ENCODE results near the gene KL.

The KL gene

DNA sequence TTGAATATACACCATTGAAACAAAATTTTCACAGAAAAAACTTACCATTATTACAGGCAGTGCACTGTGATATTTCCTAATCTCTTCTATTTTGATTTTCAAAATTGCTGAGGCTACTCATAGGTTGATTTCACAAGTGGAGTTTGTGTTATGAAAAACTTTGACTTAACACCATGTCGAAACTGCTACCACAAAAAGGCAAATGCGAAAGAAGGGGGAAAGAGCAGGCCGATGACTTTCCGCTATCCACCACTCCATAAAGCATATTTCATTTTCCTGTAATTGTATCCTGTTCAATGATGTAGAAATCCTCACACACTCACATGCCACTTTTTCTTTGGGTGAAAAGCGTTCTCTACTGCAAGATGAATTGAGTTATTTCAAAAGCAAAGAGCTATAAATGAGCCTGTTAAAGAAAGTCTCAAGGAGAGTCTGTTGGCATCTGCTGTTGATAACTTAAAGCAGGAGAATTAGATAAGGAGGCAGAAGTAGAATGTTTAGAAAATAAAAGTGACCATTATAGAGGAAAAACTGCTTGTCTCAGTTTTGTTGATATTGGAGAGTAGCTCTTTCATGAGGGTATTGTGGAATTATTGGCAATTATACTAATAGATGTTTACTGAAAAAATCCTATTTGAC is 18.8 kb downstream of the KL start:
- DNase-seq (ENCODE audit: low spot score): no peak

DNA sequence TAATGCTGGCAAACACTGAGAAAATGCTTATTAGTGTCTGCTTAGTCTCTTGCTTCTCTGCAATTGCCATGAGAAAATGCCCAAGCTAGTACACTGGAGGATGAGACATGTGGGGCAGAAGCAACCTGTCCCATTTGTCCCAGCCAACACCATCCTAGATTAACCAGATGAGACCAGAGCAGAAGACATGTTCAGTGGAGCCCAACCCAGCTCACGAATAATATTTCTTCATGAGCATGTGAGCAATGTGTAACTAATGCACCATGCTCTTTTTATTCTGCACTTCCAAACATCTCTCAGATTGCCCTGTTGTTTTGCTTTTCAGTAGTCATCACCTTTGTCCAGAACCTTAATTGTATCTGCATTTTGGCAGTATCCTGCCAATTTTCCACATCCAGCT is 21.4 kb downstream of the KL start:
- no peak for DNase-seq (ENCODE audit: low spot score)

GRCh38 chr13:33040090-33040489 is 23.9 kb downstream of the KL start:
- no peak for DNase-seq (ENCODE audit: low spot score)

DNA sequence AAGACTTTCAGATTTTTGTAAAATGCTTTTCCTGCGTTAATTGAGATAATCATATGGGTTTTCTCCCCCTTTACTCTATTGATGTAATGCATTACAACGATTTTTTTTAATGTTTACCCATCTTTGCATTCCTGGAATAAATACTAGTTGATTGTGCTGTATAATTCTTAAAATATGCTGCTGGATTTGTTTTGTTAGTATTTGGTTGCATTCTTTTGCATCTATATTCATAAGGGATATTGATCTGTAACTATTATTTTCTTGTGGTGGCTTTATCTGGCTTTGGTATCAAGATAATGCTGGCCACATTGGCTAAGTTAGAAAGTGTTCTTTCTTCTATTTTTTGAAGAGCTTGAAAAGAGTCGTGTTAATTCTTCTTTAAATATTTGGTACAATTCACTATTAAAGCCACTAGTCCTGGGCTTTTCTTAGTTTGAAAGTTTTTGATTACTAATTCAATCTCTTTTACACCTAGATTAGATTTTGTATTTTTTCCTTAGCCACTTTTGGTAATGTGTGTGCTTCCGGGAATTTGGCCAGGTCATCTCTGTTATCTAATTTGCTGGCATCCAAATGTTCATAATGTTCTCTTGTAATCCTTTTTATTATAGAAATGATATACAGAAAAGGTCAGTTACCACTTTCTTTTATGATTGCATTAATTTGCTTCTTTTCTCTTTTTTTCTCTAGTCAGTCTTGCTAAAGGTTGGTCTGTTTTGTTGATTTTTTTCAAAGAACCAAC is 29.8 kb downstream of the KL start:
- DNase-seq (ENCODE audit: low spot score): no peak

DNA sequence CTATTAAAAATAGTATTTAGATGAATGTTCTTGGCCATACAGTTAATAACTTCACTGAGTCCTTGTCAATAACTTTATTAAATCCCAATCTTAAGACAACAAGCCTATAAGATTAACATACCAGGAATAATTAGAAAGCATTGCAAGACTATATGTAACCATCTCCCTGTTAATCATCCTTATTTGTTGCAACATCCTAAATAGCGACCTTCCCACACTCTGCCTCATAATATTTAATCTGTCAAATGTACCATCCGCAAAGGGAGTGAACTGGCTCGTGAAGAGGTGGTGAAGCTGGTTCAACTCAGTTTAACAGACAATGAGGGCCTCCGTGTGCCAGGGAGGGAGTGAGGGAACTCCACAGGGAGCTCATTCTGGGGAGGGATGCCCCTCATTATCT is 33.9 kb downstream of the KL start:
- DNase-seq (ENCODE audit: low spot score): no peak

DNA sequence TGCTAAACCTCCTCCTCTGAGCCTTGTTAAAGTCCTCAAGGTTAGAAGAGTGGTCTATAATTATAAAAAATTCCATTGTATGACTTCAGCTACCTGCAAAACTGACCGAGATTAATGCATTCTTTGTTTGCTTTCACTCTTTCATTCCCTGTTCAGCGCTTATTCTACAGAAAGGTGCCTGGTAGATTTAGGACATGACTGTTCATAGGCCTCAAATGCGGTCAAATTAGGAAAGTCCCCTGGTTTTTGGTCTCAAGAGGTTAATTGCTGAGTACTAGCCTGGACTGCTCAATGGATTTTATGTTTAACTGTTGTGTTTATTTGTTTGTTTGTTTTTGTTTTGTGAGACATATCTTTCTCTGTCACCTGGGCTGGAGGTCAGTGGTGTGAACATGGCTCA is 35.4 kb downstream of the KL start:
- DNase-seq (ENCODE audit: low spot score): no peak

GRCh38 chr13:33052506-33053280 is 36.5 kb downstream of the KL start:
- DNase-seq (ENCODE audit: low spot score): no peak

DNA sequence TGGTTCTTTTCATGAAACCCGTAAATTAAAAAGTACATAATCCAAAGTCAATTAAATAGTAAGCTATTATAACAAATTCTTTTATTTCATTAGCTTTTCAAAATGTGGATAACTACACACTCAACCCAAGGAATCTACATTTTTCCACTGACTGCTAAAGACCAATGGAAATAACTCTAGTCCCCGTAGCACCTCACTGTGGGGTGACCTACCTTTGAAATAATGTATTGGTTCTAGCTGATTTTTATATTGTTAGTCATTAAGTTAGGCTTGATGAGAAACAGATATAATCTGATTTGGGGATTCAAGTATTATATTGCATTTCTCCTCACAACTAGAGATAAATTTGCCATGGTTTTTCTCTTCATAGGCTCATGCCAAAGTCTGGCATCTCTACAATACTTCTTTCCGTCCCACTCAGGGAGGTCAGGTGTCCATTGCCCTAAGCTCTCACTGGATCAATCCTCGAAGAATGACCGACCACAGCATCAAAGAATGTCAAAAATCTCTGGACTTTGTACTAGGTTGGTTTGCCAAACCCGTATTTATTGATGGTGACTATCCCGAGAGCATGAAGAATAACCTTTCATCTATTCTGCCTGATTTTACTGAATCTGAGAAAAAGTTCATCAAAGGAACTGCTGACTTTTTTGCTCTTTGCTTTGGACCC is 37.3 kb downstream of the KL start:
- no peak for DNase-seq (ENCODE audit: low spot score)

DNA sequence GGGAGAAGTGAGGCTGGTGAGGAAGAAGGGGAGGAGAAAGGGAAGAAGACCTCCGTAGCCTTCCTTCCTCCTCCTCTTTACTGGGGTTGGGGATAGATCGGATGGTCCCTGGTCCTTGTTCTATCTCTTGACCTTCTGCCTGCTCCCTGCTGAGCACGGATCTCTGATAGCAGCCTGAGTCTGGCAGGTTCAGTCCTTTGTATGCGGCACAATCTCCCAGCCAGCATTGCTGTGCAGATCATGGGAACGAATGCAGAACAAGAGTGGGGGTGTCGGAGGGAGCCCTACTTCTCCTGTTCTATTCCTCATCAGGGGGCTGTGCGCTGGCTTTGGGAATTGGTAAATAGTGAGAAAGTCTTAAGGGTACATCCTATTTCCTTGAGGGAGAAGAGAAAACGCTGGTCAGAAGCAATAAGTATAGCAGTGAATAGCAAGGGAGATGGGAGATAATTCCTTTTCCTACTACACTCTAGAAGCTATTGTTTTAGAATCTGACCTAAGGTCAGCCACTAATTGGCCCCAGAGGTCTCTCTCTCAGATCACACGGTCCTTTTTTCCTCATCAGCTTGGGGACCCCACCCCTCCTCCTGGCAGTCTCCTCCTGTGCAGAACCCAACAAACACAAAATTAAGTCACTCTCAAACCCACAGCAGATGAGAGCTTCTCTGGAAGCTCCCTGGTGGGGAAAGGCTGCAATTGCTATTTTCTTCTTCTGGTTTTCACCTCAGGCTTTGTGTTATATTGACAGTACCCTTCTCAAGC is 41.0 kb downstream of the KL start:
- peak; percentile 23 for DNase-seq (ENCODE audit: low spot score)

DNA sequence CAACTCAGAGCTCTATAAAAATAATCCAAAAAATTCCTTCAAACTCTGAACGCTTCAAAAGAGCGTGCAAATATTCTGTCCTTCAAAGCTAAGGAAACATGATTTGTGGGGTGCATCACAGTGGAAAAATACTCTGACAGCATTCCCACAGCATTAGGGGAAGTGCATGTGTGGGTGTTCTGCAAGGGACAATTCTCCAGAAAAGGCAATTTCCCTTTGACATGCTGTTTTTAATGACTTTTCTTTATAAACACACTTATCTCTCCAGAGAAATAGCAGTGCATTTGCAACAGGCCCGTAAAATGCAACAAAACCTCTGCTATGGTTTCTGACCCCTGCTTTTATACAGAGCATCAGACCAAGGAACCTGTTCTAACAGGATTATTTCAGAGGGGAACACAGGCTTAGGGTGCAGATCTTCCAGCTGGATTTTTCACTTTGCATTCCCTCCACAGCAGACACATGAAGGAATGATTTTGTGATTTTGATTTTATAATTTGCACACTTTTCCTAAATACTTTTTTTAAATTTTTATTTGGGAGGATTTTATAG is 42.6 kb downstream of the KL start:
- DNase-seq (ENCODE audit: low spot score): no peak

- DNase-seq (ENCODE audit: low spot score): no peak
Observed at GRCh38 chr13:33060815-33061214, 44.6 kb downstream of the KL start.

- DNase-seq (ENCODE audit: low spot score): no peak
Observed at GRCh38 chr13:33066329-33066728, 50.1 kb downstream of the KL start.

GRCh38 chr13:33069365-33069764 is 53.1 kb downstream of the KL start:
- no peak for DNase-seq (ENCODE audit: low spot score)

GRCh38 chr13:33070713-33071112 is 54.5 kb downstream of the KL start:
- no peak for DNase-seq (ENCODE audit: low spot score)

DNA sequence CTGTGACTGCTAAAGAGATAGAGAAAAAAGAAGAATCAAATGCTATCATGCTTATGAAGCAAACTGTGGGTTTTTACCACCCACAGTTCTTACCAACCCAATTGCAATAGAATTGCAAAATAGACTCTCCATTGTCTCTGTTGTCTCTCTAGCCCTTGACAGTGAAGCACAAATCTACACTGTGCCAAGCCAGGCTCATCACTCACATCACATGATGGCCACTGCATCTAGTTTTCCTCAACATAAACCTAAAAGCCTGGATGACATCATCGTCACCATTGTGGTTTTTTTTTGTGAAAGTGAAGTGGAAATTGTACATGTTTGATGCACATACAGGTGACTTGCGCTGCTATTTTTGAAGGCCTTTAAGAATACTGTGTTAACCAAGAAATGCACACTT is 56.1 kb downstream of the KL start:
- DNase-seq (ENCODE audit: low spot score): no peak

GRCh38 chr13:33072759-33073158 is 56.5 kb downstream of the KL start:
- DNase-seq (ENCODE audit: low spot score): no peak

DNA sequence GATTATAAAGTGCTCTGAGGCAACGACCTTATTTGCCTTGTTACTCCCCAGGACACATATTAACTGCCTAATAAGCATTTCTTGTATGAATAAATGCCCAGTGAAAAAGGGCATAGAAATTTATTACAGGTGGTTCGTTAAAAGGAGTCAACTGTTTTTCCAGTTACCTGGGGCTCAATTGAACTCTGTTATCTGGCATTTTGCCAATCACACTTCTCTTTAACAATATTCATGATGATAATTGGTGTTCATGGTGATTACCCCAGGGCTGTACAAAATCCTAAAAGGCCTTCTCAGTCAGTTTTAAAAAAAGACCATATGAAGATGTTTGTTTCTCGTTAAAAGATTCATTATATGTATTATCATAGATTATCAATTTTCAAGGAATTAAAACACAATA is 57.1 kb downstream of the KL start:
- DNase-seq (ENCODE audit: low spot score): no peak

DNA sequence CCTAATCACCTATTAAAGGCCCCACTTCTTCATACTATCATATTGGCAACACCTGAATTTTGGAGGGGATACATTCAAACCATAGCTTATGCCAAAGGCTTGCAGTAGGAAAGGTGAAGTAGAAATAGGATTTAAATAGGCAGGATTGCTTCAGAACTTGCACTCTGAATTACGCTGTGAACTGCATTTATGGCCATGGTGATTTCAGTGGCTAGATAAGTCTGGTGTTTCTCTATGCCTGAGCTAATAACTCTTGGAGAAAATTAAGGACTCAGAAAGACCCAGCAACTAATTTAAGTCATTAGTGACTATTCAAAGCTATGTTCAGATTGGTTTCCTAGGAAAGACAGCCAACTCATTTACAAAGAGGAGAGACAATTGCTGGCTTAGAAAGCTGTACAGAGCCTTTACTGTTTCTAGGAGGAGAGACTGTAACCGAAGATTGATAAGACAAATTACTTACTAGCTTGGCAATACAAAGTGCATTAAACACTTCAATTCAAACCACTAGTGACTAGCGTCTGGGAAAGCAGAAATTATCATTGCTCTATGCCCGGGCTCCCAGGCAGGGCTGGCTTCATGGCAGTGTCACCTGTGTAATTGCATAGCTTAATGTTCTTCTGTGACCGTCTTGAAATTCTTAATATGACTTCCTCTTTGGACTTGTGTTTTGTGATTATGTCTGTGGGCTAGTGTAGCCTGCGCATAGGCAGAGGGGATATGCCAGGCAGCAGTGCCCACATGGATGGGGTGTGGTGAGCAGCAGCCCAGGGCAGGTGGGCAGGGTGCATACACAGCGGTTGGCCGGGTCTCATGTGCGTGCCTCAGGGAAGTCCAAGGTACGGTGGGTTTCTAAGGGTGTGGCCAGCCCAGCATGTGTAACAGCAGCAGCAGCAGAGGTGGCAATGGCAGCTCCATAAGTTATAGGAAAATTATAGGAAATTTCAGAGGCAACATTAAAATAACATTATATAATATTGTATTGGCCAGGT is 60.1 kb downstream of the KL start:
- no peak for DNase-seq (ENCODE audit: low spot score)

DNA sequence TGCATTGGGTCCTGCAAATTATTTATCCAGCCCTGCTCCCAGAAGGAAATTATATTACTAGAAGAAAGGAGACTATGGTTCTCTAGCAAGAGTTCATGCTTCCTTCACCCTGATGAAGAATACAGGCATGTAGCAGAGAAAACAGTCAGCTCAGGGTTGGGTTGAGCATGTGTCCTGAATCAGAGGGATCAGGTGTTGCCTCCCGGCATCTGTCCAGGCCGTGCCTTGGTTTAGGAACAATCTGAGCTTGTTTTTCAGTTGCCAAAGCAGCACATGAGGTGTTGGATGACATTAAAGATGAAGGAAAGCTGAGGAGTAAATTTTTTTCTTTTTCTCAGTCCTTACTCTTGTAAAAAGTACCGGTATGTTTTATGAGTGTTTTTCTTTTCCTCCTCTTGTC is 62.0 kb downstream of the KL start:
- DNase-seq (ENCODE audit: low spot score): no peak

DNA sequence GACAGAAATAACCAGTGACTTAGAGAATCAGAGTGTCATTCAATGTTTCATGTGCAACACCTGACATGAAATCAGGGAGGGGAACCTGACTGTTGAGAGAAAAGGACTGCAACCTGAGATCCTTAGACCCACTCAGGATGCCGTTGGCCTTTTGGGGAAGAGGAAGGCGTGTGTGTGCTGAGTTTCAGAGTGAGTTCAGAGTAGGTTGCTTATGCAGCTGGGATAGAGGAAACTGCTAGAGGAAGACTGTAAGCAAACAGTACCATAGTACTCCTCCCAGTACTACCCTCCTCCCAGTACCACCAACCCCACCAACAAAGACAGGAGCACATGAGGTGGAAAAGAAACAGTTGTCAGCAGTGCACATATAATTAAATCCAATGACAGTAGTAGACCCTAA is 63.7 kb downstream of the KL start:
- no peak for DNase-seq (ENCODE audit: low spot score)
